ENCODE results near the gene CA10. TPM values are rescaled to one million over a fixed set of nuclear protein-coding genes. Genes with fewer than 3 reads are reported as not detected.

CA10 gene
- total and polyA plus RNA-seq, 2 of the 4 experiments (the other 2 are of a cell fraction): not detected

DNA sequence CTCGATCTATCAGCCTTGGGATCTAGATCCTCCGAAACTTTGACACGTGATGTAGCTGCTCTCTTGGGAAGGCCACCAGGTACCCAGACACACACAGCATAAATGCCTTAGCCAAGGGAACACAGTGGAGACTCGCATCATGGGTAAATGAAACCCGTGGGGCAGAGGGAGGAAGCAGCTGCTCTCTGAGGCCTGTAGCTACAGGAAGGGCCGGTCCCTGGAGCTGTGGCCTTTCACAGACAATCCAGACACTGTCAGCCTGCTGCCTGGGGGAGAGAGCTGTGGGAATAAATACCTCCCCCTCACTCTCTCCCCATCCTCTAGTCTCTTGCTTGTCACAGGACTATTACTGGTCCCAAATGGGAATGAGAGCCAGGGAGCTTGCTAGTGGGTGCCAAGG is 546.9 kb downstream of the CA10 start:
- dilution Hi-C loops (cut with HindIII; ENCODE audit: low sequenced_read_pairs, unreplicated experiment) (no loop called here), in situ Hi-C loops (cut with MboI; ENCODE audit: low sequenced_read_pairs) (no loop called here), intact Hi-C loops (cut with micrococcal nuclease) (no loop called here)
- no peak overlapping the region for H2BK120ac ChIP-seq (ENCODE audit: low read depth, low read length)
- ChIA-PET CTCF (no interaction called here), POLR2A (ENCODE audit: unreplicated experiment) (no interaction called here)
- no peak overlapping the region for H3K14ac ChIP-seq (replicated peaks; ENCODE audit: low read depth, low read length)
- H4K8ac ChIP-seq (ENCODE audit: low read depth in 2 of 2, low read length in 2 of 2): no peak overlapping the region
- WGBS, 2 experiments (ENCODE audit: extremely low coverage in 2 of 2, insufficient read length in 1 of 2): no CpG with 5 or more reads among the region's 6 CpGs
- no peak for ATAC-seq (ENCODE audit: low read depth)
- no peak overlapping the region for H3K56ac ChIP-seq (ENCODE audit: extremely low read depth, insufficient read depth, low read length)
- H2AFZ ChIP-seq (replicated peaks; ENCODE audit: low read length, poor library complexity): no peak overlapping the region
- no peak overlapping the region for H2BK5ac ChIP-seq (ENCODE audit: low read depth, low read length, poor library complexity, severe bottlenecking)
- no peaks in the 10 kb centered on the region for H3K9me1 ChIP-seq (ENCODE audit: insufficient read depth, low read length)
- H2BK15ac ChIP-seq (ENCODE audit: low read depth, low read length): no peak overlapping the region
- no peak overlapping the region for H3K9ac ChIP-seq (ENCODE audit: low read depth, low read length)
- H2BK20ac ChIP-seq (ENCODE audit: low read depth, low read length): no peak overlapping the region
- H4K91ac ChIP-seq (ENCODE audit: insufficient read depth, low read depth, low read length): no peak overlapping the region
- no peaks in the 10 kb centered on the region for H3K27me3 ChIP-seq (ENCODE audit: control insufficient read depth, insufficient read depth, low read length)
- H3K79me1 ChIP-seq (ENCODE audit: low read depth in 1 of 2, low read length in 2 of 2): no peaks in the 10 kb centered on the region
- peaks cover 8% of the 10 kb centered on the region for H3K9me3 ChIP-seq (ENCODE audit: control insufficient read depth, insufficient read depth, low read length)
- no peak overlapping the region for H4K5ac ChIP-seq (ENCODE audit: low read depth, low read length)
- H4K20me1 ChIP-seq (ENCODE audit: insufficient read depth, low read length): no peaks in the 10 kb centered on the region
- no peak overlapping the region for H3K18ac ChIP-seq (ENCODE audit: low read depth, low read length)
- no peak overlapping the region for H3K27ac ChIP-seq (ENCODE audit: insufficient read depth, low read length)
- DNase-seq: no peak
- H3K4me1 ChIP-seq (ENCODE audit: control insufficient read depth, insufficient read depth, low read length): no peaks in the 10 kb centered on the region
- H3K4ac ChIP-seq (ENCODE audit: low read depth, low read length): no peak overlapping the region
- BruUV-seq (replicated peaks): no TSS peak
- no peaks in the 10 kb centered on the region for H3K36me3 ChIP-seq (ENCODE audit: control insufficient read depth, insufficient read depth, low read length)
- no peak overlapping the region for H2AK5ac ChIP-seq (ENCODE audit: low read depth, low read length)
- no peak overlapping the region for H3K23ac ChIP-seq (ENCODE audit: low read depth, low read length)
- no peak overlapping the region for H2AK9ac ChIP-seq (replicated peaks; ENCODE audit: low read depth, low read length, poor library complexity)
- H3K4me3 ChIP-seq (ENCODE audit: insufficient read depth, low read depth, low read length): no peak overlapping the region
- H3K4me2 ChIP-seq (ENCODE audit: low read depth, low read length): no peak overlapping the region
- TF ChIP-seq RFX5 (IDR thresholded peaks at IDR 0.05; ENCODE audit: low read depth, low read length) (no peak), CEBPB (IDR thresholded peaks at IDR 0.05; ENCODE audit: low read depth, low read length) (no peak), CTCF (conservative IDR thresholded peaks at IDR 0.05; ENCODE audit: low read depth, low read length) (no peak), MXI1 (IDR thresholded peaks at IDR 0.05; ENCODE audit: borderline replicate concordance, low read depth, low read length) (no peak), MAFK (IDR thresholded peaks at IDR 0.05; ENCODE audit: low read depth, low read length) (no peak), SMC3 (IDR thresholded peaks at IDR 0.05; ENCODE audit: low read depth, low read length) (no peak), NFE2L2 (IDR thresholded peaks at IDR 0.05; ENCODE audit: low read depth, low read length) (no peak), POLR2A (IDR thresholded peaks at IDR 0.05; ENCODE audit: low read depth, low read length) (no peak), RCOR1 (IDR thresholded peaks at IDR 0.05; ENCODE audit: insufficient replicate concordance, low read length) (no peak), RAD21 (IDR thresholded peaks at IDR 0.05; ENCODE audit: low read length) (no peak), MAZ (IDR thresholded peaks at IDR 0.05; ENCODE audit: borderline replicate concordance, low read depth, low read length) (no peak), BHLHE40 (IDR thresholded peaks at IDR 0.05; ENCODE audit: low read depth, low read length) (no peak), FOS (IDR thresholded peaks at IDR 0.05; ENCODE audit: low read depth, low read length) (no peak), CHD1 (IDR thresholded peaks at IDR 0.05; ENCODE audit: low read depth, low read length) (no peak)
- TF ChIP-seq, protein P1, sequence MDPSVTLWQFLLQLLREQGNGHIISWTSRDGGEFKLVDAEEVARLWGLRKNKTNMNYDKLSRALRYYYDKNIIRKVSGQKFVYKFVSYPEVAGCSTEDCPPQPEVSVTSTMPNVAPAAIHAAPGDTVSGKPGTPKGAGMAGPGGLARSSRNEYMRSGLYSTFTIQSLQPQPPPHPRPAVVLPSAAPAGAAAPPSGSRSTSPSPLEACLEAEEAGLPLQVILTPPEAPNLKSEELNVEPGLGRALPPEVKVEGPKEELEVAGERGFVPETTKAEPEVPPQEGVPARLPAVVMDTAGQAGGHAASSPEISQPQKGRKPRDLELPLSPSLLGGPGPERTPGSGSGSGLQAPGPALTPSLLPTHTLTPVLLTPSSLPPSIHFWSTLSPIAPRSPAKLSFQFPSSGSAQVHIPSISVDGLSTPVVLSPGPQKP (IDR thresholded peaks at IDR 0.05; ENCODE audit: borderline replicate concordance, low read depth, low read length): no peak
- TF ChIP-seq, protein P2, sequence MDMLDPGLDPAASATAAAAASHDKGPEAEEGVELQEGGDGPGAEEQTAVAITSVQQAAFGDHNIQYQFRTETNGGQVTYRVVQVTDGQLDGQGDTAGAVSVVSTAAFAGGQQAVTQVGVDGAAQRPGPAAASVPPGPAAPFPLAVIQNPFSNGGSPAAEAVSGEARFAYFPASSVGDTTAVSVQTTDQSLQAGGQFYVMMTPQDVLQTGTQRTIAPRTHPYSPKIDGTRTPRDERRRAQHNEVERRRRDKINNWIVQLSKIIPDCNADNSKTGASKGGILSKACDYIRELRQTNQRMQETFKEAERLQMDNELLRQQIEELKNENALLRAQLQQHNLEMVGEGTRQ (IDR thresholded peaks at IDR 0.05; ENCODE audit: low read depth, low read length): no peak
